ENCODE data around the gene PEX26.
A peak's percentile ranks its signal among the peaks of the same experiment; 100 is the strongest.
"Not testable (repeated sequence)": the region's sequence is repeated elsewhere in the genome, so short reads cannot be mapped to it uniquely, and the experiment has no call there.

The PEX26 gene

GRCh38 chr22:18056161-18056666 is 21.6 kb upstream of the PEX26 start:
- DNase-seq: peak in 50 of 56 donors; percentile 10 to 82 (median 52)

- peak in 10 of 56 donors; percentile 10 to 33 (median 20) for DNase-seq
These were observed 20.8 kb upstream of the PEX26 start for GRCh38 chr22:18056807-18057474.

- peak in 33 of 56 donors; percentile 1 to 78 (median 23) for DNase-seq
These were observed 20.1 kb upstream of the PEX26 start for GRCh38 chr22:18057568-18058209.

- DNase-seq: no peak
These were observed 19.3 kb upstream of the PEX26 start for GRCh38 chr22:18058371-18059093.

- no peak for DNase-seq
These were observed 18.7 kb upstream of the PEX26 start for GRCh38 chr22:18059094-18059417.

- DNase-seq: no peak
These were observed 18.3 kb upstream of the PEX26 start for GRCh38 chr22:18059473-18059872.

GRCh38 chr22:18059991-18060390 is 17.8 kb upstream of the PEX26 start:
- no peak for DNase-seq

- DNase-seq: no peak
These were observed 16.9 kb upstream of the PEX26 start for GRCh38 chr22:18060646-18061620.

GRCh38 chr22:18062421-18062820 is 15.4 kb upstream of the PEX26 start:
- DNase-seq: no peak

GRCh38 chr22:18063306-18063705 is 14.5 kb upstream of the PEX26 start:
- DNase-seq: no peak

- DNase-seq: not testable (repeated sequence)
These were observed 14.1 kb upstream of the PEX26 start for GRCh38 chr22:18063715-18064114.

- DNase-seq: no peak
These were observed 13.2 kb upstream of the PEX26 start for GRCh38 chr22:18064636-18065035.

GRCh38 chr22:18065256-18065655 is 12.5 kb upstream of the PEX26 start:
- DNase-seq: no peak

- no peak for DNase-seq
These were observed 11.5 kb upstream of the PEX26 start for GRCh38 chr22:18066181-18066859.

- no peak for DNase-seq
These were observed 10.7 kb upstream of the PEX26 start for GRCh38 chr22:18067121-18067520.

- no peak for DNase-seq
These were observed 10.0 kb upstream of the PEX26 start for GRCh38 chr22:18067548-18068341.

- DNase-seq: no peak
These were observed 9.3 kb upstream of the PEX26 start for GRCh38 chr22:18068381-18068988.

- DNase-seq: no peak
These were observed 8.7 kb upstream of the PEX26 start for GRCh38 chr22:18069041-18069440.

- no peak for DNase-seq
These were observed 7.7 kb upstream of the PEX26 start for GRCh38 chr22:18070041-18070440.

Measured in amygdala (tissue), 56 donors.